HEK293 (cell line): ENCODE measurements around the gene REN.
A peak's percentile ranks its signal among the peaks of the same experiment; 100 is the strongest.

ENCODE experiments used
- CTCF ChIA-PET: fragments of 350-600 bp; formaldehyde crosslinking; extraction: SDS; loops from one replicate; lab custom pipeline; 2021; ENCODE audit warnings: antibody characterized with exemption; lab: Yijun Ruan, JAX
- POLR2A ChIA-PET: fragments of 300-600 bp; formaldehyde crosslinking; extraction: SDS; loops from one replicate; lab custom pipeline; 2020; ENCODE audit warnings: antibody characterized with exemption, inconsistent platforms; lab: Yijun Ruan, JAX
- H3K27ac ChIP-seq: fragments of 200-500 bp; sonication (Bioruptor generic); 2 replicates; pipeline ENCODE4 v1.5.1; 2014; ENCODE audit warnings: low read depth, low read length, control low read depth, inconsistent platforms; ENCODE audit errors: extremely low read depth
- H3K36me3 ChIP-seq, 2 experiments: fragments of 200-500 bp in 1 of 2; sonication (Bioruptor generic) in 1 of 2; 1 replicate in 1 of 2; 2 replicates in 1 of 2; pipeline ENCODE4 v1.5.1; 2014 to 2017; ENCODE audit warnings: inconsistent platforms in 2 of 2, low read length in 2 of 2; ENCODE audit not compliant: control insufficient read depth in 2 of 2, insufficient read depth in 1 of 2
- H3K4me1 ChIP-seq: fragments of 200-500 bp; sonication (Bioruptor generic); 2 replicates; pipeline ENCODE4 v1.5.1; 2014; ENCODE audit warnings: mild to moderate bottlenecking, low read length, inconsistent platforms; ENCODE audit not compliant: control insufficient read depth, insufficient read depth
- H3K4me3 ChIP-seq: 2 replicates; pipeline ENCODE4 v1.5.1; 2011; ENCODE audit warnings: low read depth, mild to moderate bottlenecking, control low read depth, low read length, moderate library complexity
- H3K9me3 ChIP-seq: fragments of 200-500 bp; sonication (Bioruptor generic); 2 replicates; pipeline ENCODE4 v1.5.1; 2014; ENCODE audit warnings: low read depth, low read length, inconsistent platforms; ENCODE audit not compliant: control insufficient read depth, insufficient read depth
- GLIS1 ChIP-seq: fragments of 450-650 bp; formaldehyde crosslinking; IDR thresholded peaks from 2 replicates; pipeline ENCODE4 v1.5.1; 2016; ENCODE audit warnings: missing biosample characterization, missing genetic modification characterization
- SALL2 ChIP-seq: fragments of 450-650 bp; formaldehyde crosslinking; IDR thresholded peaks from 2 replicates; pipeline ENCODE4 v1.5.0; 2017; ENCODE audit warnings: missing biosample characterization, mild to moderate bottlenecking, missing genetic modification characterization, borderline replicate concordance
- SETDB1 ChIP-seq: IDR thresholded peaks from one replicate; pipeline ENCODE4 v1.6.1; 2017; ENCODE audit warnings: mild to moderate bottlenecking, low read length, moderate library complexity, mixed read lengths; ENCODE audit not compliant: insufficient read length
- ZBTB21 ChIP-seq: fragments of 450-650 bp; formaldehyde crosslinking; IDR thresholded peaks from 2 replicates; pipeline ENCODE4 v1.5.1; 2017; ENCODE audit warnings: missing biosample characterization, missing genetic modification characterization
- ZBTB7A ChIP-seq: fragments of 450-650 bp; formaldehyde crosslinking; IDR thresholded peaks from 2 replicates; pipeline ENCODE4 v1.5.1; 2016; ENCODE audit warnings: low read depth, missing biosample characterization, missing genetic modification characterization
- ZNF16 ChIP-seq: fragments of 450-650 bp; formaldehyde crosslinking; IDR thresholded peaks from 2 replicates; pipeline ENCODE4 v1.5.1; 2016; ENCODE audit warnings: low read depth, missing biosample characterization, missing genetic modification characterization
- ZNF174 ChIP-seq: fragments of 450-650 bp; formaldehyde crosslinking; IDR thresholded peaks from 2 replicates; pipeline ENCODE4 v1.5.0; 2017; ENCODE audit warnings: missing biosample characterization, mild to moderate bottlenecking, missing genetic modification characterization
- ZNF391 ChIP-seq: fragments of 450-650 bp; formaldehyde crosslinking; IDR thresholded peaks from 2 replicates; pipeline ENCODE4 v1.5.1; 2016; ENCODE audit warnings: low read depth, missing biosample characterization, missing genetic modification characterization, borderline replicate concordance
- ZNF571 ChIP-seq: fragments of 450-650 bp; formaldehyde crosslinking; IDR thresholded peaks from 2 replicates; pipeline ENCODE4 v1.5.0; 2017; ENCODE audit warnings: missing biosample characterization, missing genetic modification characterization
- ZNF623 ChIP-seq: fragments of 450-650 bp; formaldehyde crosslinking; IDR thresholded peaks from 2 replicates; pipeline ENCODE4 v1.5.1; 2016; ENCODE audit warnings: missing biosample characterization, missing genetic modification characterization
- ZNF658 ChIP-seq: fragments of 450-650 bp; formaldehyde crosslinking; IDR thresholded peaks from 2 replicates; pipeline ENCODE4; 2016; ENCODE audit warnings: missing biosample characterization, missing genetic modification characterization
- TF ChIP-seq, protein P1 (sequence below): fragments of 450-650 bp; formaldehyde crosslinking; conservative IDR thresholded peaks from 2 replicates; pipeline ENCODE4 v1.5.1; 2016; ENCODE audit warnings: low read depth, missing biosample characterization, missing genetic modification characterization
- TF ChIP-seq, protein P2 (sequence below): sonication (generic); formaldehyde crosslinking; IDR thresholded peaks from 2 replicates; pipeline ENCODE4 v1.8.1; 2022; ENCODE audit warnings: mild to moderate bottlenecking, moderate library complexity, missing genetic modification reagents
- TF ChIP-seq, protein P3 (sequence below): fragments of 450-650 bp; formaldehyde crosslinking; IDR thresholded peaks from 2 replicates; pipeline ENCODE4 v1.5.1; 2017; ENCODE audit warnings: missing biosample characterization, mild to moderate bottlenecking, missing genetic modification characterization, moderate library complexity
- TF ChIP-seq, protein P4 (sequence below): fragments of 450-650 bp; formaldehyde crosslinking; IDR thresholded peaks from 2 replicates; pipeline ENCODE4 v1.5.1; 2016; ENCODE audit warnings: missing biosample characterization, missing genetic modification characterization

Gene REN

DNA sequence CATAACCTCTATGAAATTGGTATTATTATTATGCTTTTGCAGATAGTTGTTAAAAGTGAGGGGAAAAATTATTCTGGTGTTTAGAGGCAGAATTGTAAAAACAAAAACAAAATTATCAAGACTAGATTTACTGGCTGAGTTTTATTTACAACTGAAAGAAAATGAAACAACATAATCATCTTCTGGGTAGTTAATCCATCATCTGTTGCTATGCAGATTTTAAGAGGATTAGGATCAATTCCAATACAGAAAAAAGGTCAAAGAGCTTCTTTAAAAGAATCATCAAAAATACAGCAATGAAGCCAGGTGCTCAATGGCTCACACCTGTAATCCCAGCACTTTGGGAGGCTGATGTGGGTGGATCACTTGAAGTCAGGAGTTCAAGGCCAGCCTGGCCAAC is 39.3 kb upstream of the REN start:
- no peak for TF ChIP-seq SETDB1
- no peak for TF ChIP-seq ZNF623 (tag by site-specific recombination)
- TF ChIP-seq ZBTB21, result no peak
- Histone ChIP-seq H3K4me3 (no peak overlapping the region), H3K36me3 (no peaks in the 10 kb centered on the region), H3K27ac (no peak overlapping the region), H3K4me1 (no peaks in the 10 kb centered on the region), H3K9me3 (no peaks in the 10 kb centered on the region)
- CTCF ChIA-PET, result interaction anchor here (0.6 to 3.2 kb wide), 18 partner anchors 9 to 1842 kb away, joined by 3 to 89 read pairs (median 10); partner anchors contain the start of genes GOLT1A and KISS1
- POLR2A ChIA-PET, result no interaction called here

DNA sequence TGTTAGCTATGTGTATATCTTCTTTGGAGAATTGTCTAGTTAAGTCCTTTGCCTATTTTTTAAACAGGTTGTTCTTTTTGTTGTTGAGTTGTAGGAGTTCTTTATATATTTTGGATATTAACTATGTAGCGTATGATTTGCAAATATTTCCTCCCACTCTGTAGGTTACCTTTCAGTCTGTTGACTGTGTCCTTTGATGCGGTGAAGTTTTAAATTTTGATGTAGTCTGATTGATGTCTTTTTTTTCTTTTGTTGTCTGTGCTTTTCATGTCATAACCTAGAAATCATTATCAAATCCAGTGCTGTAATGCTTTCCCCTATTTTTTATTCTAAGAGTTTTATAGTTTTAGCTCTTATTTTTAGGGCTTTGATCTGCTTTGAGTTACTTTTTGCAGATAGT is 38.8 kb upstream of the REN start:
- Histone ChIP-seq H3K4me1 (no peaks in the 10 kb centered on the region), H3K9me3 (no peaks in the 10 kb centered on the region)
- POLR2A ChIA-PET, result no interaction called here
- TF ChIP-seq, protein P1, sequence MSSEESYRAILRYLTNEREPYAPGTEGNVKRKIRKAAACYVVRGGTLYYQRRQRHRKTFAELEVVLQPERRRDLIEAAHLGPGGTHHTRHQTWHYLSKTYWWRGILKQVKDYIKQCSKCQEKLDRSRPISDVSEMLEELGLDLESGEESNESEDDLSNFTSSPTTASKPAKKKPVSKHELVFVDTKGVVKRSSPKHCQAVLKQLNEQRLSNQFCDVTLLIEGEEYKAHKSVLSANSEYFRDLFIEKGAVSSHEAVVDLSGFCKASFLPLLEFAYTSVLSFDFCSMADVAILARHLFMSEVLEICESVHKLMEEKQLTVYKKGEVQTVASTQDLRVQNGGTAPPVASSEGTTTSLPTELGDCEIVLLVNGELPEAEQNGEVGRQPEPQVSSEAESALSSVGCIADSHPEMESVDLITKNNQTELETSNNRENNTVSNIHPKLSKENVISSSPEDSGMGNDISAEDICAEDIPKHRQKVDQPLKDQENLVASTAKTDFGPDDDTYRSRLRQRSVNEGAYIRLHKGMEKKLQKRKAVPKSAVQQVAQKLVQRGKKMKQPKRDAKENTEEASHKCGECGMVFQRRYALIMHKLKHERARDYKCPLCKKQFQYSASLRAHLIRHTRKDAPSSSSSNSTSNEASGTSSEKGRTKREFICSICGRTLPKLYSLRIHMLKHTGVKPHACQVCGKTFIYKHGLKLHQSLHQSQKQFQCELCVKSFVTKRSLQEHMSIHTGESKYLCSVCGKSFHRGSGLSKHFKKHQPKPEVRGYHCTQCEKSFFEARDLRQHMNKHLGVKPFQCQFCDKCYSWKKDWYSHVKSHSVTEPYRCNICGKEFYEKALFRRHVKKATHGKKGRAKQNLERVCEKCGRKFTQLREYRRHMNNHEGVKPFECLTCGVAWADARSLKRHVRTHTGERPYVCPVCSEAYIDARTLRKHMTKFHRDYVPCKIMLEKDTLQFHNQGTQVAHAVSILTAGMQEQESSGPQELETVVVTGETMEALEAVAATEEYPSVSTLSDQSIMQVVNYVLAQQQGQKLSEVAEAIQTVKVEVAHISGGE, result no peak
- TF ChIP-seq, protein P2, sequence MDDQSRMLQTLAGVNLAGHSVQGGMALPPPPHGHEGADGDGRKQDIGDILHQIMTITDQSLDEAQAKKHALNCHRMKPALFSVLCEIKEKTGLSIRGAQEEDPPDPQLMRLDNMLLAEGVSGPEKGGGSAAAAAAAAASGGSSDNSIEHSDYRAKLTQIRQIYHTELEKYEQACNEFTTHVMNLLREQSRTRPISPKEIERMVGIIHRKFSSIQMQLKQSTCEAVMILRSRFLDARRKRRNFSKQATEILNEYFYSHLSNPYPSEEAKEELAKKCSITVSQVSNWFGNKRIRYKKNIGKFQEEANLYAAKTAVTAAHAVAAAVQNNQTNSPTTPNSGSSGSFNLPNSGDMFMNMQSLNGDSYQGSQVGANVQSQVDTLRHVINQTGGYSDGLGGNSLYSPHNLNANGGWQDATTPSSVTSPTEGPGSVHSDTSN, result no peak
- TF ChIP-seq ZNF571 (tag by site-specific recombination), result no peak
- TF ChIP-seq ZNF16 (tag by site-specific recombination), result no peak
- no peak for TF ChIP-seq ZNF658
- no peak for TF ChIP-seq ZNF391 (tag by site-specific recombination)
- no peak for TF ChIP-seq ZBTB7A
- TF ChIP-seq SALL2 (tag by site-specific recombination), result no peak
- TF ChIP-seq ZNF174, result no peak
- TF ChIP-seq, protein P3, sequence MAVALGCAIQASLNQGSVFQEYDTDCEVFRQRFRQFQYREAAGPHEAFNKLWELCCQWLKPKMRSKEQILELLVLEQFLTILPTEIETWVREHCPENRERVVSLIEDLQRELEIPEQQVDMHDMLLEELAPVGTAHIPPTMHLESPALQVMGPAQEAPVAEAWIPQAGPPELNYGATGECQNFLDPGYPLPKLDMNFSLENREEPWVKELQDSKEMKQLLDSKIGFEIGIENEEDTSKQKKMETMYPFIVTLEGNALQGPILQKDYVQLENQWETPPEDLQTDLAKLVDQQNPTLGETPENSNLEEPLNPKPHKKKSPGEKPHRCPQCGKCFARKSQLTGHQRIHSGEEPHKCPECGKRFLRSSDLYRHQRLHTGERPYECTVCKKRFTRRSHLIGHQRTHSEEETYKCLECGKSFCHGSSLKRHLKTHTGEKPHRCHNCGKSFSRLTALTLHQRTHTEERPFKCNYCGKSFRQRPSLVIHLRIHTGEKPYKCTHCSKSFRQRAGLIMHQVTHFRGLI (tag by site-specific recombination), result no peak
- TF ChIP-seq, all 188 proteins: peak for 0
- Histone ChIP-seq H3K36me3 (no peaks in the 10 kb centered on the region), H3K27ac (no peak overlapping the region), H3K4me3 (no peak overlapping the region)
- CTCF ChIA-PET, result interaction anchor here (0.6 to 3.2 kb wide), 11 partner anchors 10 to 1841 kb away, joined by 3 to 89 read pairs (median 7); partner anchors contain the start of gene GOLT1A

DNA sequence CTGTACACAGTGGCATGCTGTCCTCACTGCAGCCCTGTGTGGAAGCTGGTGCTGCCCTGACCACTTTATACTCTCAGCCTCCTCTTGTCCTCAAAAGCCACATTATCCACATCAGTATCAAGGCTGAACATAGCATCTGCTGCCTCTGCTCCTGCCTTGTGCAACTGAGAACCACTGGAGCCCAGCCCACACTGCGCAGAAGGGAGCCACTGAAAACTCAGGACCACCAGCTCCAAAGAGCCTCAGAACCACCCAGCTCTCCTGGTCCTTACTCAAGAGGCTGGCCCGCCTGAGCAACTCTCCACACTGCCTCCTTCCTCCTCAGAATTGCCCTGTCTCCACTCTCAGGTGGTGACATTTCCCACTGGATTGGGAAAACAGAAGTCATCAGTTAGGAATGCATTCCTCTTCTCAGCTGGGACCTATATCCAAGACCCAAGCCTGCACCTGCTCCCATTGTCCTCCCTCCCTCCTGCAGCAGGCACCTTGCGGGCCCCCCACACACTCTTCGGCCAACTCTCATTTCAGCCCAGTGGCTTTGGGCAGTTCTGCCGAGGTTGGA is 37.1 kb upstream of the REN start:
- Histone ChIP-seq H3K4me3 (no peak overlapping the region), H3K9me3 (no peaks in the 10 kb centered on the region), H3K36me3 (no peaks in the 10 kb centered on the region), H3K4me1 (no peaks in the 10 kb centered on the region), H3K27ac (no peak overlapping the region)
- POLR2A ChIA-PET, result interaction anchor here (0.7 kb wide), 1 partner anchor 129 kb away, joined by 4 read pairs; no protein-coding TSS in a partner anchor
- TF ChIP-seq, protein P4, sequence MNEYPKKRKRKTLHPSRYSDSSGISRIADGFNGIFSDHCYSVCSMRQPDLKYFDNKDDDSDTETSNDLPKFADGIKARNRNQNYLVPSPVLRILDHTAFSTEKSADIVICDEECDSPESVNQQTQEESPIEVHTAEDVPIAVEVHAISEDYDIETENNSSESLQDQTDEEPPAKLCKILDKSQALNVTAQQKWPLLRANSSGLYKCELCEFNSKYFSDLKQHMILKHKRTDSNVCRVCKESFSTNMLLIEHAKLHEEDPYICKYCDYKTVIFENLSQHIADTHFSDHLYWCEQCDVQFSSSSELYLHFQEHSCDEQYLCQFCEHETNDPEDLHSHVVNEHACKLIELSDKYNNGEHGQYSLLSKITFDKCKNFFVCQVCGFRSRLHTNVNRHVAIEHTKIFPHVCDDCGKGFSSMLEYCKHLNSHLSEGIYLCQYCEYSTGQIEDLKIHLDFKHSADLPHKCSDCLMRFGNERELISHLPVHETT, result no peak
- peak; percentile 45; the same call in 1 of the 2 replicates for TF ChIP-seq GLIS1 (tag by site-specific recombination)
- CTCF ChIA-PET, result interaction anchor here (0.6 to 1.1 kb wide), 6 partner anchors 11 to 159 kb away, joined by 3 to 5 read pairs (median 3); partner anchors contain the start of gene GOLT1A
